NOMO-1 treated with DMSO at 0.1 percent for 48 hours (cell line): Measurements from ENCODE around the gene NT5DC4.
"Not testable (repeated sequence)": the region's sequence is repeated elsewhere in the genome, so short reads cannot be mapped to it uniquely, and the experiment has no call there.

Experiments used
- DNase-seq: peaks from one replicate; lab custom pipeline; 2025; ENCODE audit not compliant: unreplicated experiment; lab: John Stamatoyannopoulos, UW

NT5DC4 gene

DNA sequence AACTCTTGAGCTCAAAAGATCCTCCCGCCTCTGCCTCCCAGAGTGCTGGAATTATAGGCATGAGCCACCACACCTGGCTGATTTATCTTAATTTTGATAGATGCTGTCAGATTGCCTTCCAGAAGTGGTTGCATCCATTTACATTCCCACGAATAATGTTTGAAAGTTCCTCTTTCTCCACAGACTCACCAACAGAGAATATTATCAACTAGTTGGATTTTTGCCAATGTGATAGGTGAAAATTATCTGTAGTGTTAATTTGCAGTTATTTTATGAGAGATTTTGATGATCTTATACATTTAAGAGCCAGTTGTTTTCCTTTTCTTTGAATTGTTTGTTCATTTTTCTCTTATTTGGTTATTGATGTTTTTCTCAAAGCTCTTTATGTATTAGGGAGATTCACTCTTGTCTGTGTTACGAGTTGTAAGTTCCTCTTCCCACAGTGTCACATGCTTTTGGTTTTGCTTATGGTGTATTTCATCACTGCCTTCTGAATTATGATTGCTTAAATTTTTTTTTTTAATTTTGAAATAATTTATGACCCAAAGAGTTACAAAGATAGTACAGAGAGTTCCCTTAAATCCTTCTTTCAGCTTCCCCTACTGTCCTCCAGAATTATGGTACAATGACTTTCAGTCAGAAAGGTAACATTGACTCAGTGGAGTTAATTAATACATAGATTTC lies 20.7 kb upstream of the NT5DC4 start:
- DNase-seq, result peak; percentile 97

DNA sequence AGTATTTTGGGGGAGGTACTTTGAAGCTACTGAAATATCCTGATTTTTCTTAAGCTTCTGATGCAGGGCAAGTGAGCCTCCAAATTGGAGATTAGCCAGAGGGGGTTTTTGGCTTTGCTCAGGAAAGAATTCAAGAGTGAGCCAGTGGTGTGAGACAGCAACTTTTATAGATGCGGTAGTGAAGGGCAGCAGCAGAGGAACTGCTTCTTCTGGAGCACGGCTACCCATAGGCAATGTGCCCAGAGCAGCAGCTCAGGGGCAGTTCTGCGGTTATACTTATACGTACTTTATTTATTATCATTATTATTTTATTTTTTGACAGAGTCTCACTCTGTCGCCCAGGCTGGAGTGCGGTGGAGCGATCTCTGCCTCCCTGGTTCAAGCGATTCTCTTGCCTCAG lies 19.8 kb upstream of the NT5DC4 start:
- peak; percentile 50 for DNase-seq

DNA sequence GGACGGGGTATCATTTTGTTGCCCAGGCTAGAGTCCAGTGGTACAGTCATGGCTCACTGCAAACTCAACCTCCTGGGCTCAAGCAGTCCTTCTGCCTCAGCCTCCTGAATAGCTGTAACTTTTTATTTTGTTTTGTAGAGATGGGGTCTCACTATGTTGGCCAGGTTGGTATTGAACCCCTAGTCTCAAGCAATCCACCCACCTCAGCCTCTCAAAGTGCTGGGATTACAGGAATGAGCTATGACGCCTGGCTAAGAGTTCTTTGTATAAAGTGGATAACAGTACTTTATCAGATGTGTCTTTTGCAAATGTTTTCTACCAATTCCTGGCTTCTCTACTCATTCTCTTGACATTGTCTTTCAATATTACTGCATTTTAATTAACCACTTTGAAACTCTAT lies 17.1 kb upstream of the NT5DC4 start:
- no peak for DNase-seq

DNA sequence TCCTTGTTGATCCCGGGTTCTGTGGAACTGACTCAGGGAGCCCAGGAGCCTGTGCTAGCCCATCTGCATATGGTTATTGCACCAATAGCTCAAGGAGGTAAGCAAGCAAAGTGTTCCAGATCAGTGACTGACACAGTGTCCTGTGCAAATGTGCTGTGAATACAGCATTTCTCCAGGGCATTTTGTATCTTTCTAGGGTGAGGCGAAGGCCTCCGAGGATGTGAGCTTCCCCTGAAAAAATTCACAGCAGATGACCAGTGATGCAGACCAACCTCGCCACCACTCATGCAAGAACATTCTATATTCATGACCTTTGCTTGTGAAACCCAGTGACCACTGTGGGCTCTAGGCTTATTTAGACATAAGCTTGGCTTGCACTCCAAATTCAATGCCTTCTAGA lies 15.2 kb upstream of the NT5DC4 start:
- no peak for DNase-seq

DNA sequence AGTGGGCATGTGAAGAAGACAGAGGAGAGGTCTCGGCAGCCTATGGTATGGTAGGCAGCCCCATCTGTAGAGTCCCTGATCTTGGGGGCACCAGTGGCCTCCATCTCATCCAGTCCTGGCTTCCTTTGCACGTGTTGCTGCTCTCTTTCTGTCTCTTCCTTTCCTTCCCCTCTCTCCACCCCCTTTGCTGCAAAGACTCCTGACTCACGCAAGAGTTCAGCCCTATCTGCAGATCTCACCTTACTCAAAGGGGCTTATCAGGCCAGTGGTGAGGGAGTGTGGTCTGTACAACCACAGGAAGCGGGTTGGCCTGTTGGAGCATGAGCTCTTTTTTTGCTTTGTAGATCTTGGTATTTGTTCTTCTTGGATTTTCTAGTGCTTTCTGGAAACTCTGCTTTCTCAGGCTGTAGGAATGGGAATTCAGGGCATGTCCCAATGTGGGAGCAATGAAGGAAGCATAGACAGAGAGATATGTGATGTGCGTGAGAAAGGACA lies 14.6 kb upstream of the NT5DC4 start:
- peak; percentile 67 for DNase-seq

DNA sequence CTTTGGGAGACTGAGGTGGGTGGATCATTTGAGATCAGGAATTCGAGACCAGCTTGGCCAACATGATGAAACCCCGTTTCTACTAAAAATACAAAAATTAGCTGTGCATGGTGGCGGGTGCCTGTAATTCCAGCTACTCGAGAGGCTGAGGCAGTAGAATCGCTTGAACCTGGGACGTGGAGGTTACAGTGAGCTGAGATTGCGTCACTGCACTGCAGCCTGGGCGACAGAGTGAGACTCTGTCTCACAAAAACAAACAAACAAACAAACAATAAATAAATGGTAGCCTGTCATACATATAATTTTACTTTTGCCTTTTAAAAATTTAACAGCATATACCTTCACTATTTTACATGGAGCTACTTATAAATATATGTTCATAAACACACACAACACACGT lies 13.9 kb upstream of the NT5DC4 start:
- not testable (repeated sequence) for DNase-seq

DNA sequence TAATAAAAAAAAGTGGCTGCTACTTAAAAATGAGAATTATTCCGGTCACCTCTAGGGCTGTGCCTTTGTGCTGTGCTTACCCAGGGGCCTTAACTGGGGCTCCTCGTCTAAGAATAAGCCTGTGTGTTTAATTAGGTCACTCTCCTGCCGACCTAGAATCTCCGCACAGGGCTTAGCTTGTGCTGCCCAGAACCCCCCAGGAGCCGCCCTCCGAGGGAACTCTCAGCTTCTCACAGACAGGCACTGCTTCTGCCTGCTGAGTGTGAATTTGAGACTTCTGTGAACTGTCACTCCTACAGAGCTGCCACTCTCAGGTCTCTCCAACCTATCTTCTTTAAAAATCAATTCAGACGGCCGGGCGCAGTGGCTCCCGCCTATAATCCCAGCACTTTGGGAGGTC lies 11.9 kb upstream of the NT5DC4 start:
- no peak for DNase-seq

DNA sequence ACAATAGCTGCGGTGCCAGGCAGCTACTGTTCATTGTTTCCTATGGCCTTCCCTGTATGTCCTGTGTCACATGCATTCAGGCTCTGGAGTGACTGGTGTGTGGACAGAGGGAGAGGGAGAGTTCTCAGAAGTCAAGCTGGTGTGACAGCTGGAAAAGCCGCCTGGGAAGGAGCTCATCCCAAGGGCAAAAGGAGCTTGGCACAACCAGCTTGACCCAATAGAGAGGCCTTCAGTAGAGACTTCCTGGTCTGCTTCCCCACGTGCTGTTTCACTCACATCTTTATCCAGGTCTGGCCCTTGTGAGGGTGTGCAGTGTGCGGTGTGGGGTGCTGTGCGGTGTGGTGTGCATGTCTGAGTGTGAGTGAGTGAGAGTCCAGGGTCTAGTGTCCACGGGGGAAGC lies 11.1 kb upstream of the NT5DC4 start:
- DNase-seq, result no peak

DNA sequence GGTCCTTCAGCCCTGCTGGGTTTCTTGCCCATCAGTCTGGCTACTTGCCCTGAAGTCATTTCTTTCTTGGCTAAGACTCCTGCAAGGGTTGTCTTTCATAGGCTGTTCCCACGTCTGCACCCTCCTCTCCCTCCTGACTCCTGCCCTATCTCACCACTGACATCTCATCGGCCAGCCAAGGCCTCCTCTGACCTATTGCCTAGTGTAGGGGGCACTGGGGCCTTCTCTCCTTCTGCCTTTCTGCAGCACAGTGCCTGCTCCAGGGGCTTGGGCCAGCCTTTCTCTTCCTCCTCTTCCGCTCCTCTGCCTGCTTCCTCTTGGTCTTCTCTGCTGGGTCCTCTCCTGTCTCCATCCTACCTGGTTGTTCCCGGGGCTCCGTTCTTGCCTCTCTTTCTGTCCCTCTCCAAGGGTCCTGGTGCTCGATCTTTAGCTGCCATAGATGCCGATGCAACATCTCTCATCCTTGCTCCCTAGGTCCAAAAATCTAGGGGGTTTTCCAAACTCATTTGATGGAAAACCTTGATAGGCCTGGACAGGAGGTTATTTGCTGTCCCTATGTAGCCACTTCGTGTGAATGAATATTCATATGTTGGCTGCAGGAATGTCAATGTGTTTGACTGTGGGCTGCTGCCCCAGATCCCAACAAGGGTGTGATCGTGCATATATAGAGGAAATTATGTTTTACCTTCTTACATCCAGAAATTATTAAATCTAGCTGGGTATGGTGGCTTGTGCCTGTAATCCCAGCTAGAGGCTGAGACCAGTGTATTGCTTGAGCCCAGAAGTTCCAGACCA lies 9.7 kb upstream of the NT5DC4 start:
- DNase-seq, result no peak

DNA sequence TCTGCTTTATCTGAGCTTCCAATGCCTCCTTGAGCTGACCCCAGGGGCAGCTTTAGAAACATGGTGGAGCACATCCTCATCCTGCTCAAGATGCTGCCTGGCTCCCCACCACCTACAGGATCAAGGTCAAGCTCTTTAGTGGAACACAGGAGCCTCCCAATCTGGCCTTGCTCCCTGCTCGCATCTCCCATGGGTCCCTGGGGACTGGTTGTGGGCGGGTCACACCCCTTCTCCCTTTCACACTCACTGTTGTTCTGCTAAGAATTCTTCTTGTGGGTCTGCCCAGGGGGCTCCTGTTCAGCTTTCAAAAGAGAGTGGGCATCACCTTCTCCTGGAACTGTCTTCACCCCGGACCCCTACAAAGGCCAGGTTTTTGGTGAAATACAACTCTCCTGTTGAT lies 8.4 kb upstream of the NT5DC4 start:
- no peak for DNase-seq

DNA sequence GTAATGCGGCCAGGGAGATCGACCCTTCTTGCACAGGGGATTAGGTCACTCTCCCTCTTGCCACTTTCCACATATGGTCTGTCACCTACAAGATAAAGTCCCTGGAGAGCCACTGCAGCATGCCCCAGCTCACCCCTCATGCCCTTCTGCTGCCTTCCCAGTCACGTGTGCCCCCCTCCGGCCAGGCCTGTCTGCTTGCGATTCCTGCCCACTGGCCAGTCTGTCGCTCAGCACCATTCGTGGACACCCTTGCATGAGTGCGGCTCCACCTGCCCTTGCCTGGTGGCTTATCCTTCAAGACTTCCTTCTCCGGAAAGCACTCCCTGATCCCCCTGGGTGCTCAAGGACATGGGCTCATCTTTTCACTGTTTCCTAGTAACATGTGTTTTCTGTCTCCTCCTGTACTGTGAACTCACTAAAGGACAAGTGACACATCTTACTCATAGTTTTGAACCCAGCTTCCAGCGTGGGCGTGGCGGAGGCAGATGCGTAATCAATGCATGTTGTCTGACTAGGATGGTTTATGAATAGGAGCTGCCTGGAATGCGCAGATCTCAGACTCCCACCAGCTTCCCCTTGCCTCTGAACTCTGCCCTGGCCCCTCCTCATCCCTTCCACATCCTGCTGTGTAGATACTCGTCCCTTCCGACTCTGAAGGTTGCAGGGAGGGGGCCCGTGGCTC lies 7.8 kb upstream of the NT5DC4 start:
- DNase-seq, result no peak

DNA sequence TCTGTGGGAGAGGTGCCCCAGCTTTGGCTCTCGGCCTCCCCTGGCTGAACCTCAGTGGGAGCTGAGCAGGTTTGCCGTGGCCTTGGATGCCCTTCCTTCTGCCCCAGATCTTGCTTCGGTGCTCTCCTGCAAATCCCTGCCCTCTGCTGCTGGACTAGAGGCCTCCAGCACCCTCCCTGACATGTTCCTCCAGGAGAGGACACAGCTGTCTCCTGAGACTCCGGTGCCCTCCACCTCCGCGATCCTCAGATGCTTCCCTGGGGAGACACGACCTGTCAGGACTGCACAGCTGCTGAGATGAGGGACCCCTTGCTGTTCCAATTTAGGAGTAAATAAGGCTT lies 7.3 kb upstream of the NT5DC4 start:
- no peak for DNase-seq

DNA sequence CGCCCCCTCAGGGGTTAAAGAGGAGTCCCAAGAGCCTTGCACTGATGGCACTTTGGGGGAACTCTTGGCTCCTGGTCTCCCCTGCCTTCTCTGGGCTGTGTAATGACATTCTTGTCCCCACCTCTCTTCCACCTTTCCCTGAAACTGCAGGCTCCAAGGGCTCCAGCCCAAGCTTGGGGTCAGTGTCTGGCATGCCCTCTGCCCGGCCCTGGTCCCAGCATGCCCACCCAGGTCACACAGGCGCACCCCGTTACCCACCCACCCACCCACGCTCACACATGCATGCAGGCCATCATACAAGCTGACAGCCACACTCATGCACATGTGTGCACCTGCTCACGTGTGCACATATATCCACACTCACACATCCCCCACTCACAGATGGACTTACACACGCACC lies 6.9 kb upstream of the NT5DC4 start:
- DNase-seq, result no peak

DNA sequence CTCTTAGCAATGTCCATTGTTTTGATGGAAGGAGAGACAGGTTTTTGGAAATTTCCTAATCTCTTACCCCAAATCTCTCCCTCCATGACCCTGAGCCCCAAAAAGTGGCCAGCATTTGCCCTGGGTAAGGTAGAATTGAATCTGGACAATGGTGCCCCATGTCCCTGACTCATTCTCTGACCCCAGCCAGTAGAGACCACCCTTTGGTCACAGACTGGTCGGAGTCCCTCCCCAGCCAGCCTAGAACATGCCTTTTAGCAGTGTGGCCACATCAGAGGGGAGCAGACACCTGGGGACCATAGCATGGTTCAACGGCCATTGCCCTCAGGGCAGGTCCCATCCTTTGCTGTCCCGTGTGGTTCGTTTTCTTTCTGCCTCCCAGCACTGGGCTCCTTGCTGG lies 6.5 kb upstream of the NT5DC4 start:
- DNase-seq, result no peak

DNA sequence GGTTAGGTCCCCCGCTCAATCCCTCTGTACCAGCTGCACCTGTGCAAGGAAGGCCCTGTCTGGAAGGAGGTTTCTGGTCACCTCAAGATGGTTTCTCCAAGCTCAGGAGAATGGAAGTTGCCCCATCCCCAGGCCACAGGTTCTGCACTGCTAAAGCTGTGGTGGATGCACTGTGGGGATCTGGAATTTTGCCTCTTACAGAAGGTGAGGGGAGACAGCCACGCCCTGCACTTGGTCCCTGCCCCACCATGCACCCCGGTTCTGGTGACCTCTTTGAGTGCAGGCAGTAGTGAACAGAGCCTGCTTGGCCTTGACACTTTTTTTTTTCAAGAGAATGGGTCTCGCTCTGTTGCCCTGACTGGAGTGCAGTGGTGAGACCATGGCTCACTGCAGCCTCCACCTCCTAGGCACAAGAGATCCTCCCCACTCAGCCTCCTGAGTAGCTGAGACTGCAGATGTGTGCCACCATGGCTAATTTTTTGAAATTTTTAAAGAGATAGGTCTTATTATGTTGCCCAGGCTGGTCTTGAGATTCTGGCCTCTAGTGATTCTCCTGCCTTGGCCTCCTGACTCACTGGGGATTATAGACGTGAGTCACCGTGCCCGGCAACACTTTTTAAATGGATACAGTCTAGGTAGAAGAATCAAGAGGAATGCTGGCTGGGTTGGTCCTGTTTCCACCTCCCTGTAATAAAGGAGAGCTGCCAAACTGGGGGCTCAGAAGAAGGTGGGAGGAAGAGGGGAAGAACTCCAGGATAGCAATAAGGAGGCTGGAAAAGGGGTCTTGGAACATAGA lies 5.8 kb upstream of the NT5DC4 start:
- DNase-seq, result no peak

DNA sequence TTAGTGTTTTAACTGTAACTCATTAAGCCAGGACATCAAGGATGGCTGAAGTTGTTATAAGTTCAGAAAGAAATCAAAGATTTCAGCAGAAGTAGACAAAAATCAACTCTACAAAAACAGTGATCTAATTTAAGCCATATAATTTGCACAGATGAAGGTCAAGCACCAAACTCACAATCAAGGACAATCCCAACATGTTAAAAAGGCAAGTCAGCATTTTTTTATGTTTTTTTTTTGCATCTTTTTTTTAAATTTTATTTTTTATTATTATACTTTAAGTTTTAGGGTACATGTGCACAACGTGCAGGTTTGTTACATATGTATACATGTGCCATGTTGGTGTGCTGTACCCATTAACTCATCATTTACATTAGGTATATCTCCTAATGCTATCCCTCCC lies 4.7 kb upstream of the NT5DC4 start:
- not testable (repeated sequence) for DNase-seq

DNA sequence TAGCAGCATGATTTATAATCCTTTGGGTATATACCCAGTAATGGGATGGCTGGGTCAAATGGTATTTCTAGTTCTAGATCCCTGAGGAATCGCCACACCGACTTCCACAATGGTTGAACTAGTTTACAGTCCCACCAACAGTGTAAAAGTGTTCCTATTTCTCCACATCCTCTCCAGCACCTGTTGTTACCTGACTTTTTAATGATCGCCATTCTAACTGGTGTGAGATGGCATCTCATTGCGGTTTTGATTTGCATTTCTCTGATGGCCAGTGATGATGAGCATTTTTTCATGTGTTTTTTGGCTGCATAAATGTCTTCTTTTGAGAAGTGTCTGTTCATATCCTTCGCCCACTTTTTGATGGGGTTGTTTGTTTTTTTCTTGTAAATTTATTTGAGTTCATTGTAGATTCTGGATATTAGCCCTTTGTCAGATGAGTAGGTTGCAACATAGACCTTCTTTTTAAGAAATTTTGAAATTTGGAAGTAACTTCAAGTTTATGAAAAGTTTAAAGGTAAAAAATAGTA lies 3.9 kb upstream of the NT5DC4 start:
- DNase-seq, result not testable (repeated sequence)

DNA sequence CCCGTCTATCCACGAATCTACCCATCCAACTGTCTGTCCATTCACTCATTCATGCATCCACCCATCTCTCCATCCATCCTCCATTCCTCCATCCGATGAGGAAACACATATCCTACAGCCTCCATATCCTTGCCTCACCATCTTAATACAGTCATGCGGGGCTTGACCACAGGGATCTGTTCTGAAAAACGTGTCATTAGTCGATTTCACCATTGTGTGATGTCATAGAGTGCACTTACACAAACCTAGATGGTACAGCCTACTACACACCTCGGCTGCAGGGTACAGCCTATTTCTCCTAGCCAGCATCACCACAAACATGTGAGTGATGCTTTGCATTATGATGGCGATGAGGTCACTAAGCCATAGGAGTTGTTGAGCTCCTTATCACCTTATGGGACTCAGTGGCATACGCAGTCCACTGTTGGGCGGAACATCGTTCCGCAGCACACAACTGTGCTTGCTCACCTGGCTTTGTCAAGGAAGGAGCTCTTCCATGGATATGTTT lies 1.9 kb upstream of the NT5DC4 start:
- DNase-seq, result no peak

DNA sequence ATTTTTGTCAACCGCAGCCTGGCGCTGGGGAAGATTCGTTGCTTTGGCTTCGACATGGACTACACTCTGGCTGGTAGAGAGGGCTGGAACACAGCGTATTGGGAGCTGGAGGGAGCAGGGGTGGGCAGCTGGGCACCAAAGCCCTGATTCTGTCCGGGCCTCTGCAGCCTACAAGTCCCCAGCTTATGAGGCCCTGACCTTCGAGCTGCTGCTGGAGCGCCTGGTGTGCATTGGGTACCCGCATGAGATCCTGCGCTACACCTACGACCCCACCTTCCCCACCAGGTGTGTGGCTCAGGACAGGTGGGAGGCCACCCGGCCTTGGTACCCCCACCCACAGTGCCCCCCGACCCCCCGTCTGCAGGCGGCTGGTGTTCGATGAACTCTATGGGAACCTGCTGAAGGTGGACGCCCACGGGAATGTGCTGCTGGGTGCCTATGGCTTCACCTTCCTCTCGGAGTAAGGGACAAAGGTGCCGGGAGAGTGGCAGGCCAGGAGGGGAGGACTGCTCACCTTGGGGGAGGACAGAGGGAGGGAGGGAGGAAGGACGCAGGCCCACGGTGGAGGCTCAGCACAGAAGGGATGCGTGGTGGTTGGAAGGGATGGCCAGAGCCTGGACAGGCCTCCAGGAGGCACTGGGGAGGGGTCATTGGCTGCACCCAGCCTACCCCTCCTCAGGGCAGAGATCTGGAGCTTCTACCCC lies 1.2 kb downstream of the NT5DC4 start:
- no peak for DNase-seq

DNA sequence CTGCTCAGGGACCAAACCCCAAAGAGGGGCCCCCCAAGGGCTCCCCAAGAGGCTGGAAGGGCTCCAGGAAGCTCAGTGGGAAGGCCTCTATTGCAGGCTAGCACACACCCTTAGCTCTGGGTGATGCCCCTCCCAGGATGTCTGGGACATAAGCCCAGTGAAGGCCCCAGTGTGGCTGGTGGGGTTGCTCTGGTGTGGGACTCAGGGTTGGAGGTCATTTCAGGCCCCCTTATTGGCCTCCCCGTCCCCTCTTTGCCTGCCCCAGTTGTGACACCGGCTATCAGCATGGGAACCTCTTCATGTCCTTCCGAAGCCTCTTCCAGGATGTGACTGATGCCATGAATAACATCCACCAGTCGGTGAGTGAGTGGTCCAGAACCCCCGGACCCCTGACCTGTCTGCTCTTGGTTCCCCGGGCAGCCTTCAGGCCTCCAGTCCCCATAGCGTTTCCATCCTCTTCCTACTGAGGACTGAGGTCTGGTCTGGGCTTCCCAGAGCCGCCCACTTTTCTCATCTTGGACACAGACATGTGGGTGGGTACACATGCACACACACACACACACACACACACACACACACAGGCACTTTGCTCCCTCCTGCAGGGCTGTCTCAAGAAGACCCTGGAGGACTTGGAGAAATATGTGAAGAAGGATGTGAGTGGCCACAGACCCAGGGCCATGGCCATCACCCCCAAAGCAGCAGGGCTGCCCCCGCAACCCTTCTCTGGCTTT lies 2.2 kb downstream of the NT5DC4 start:
- no peak for DNase-seq
